ENCODE results near the gene CAMKK2.

CAMKK2 gene

DNA sequence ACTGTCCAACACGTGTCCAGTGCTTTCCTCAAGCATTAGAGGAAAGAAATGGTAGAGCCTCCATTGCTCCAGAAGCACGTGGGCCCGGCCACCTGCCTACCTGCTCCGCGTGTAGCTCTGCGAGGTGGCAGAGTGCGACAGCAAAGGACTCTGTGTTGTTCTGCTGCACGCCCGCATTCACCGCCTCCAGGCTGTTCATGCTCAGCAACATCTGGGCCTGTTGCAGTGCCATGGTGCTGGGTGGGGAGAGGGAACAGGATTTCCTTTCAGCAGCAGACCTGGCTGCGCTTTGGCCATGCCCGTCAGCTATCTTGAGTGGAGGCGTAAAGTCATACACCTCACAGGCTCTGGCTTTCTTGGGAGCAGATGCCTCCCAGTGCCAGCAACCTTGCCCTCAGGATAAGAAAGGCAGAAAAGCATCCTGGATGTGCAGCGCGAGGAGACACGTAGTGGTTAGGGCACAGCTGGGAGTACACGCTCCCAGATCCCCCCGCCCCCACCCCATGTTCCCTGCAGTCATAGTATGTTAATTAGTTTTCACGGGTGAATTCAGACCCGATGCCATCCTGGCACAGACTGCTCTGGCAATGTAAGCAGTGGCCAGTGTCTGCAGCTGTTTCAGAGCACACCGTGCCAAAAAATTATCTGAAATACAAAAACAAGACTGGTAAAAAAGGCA is 30.6 kb upstream of the CAMKK2 start:
- Histone ChIP-seq H3K27me3 (ENCODE audit: insufficient read depth, low read length, poor library complexity) (no peaks in the 10 kb centered on the region), H3K4me1 (ENCODE audit: insufficient read depth, low read length) (no peaks in the 10 kb centered on the region), H3K4me2 (ENCODE audit: insufficient read depth, low read length) (no peak overlapping the region), H2AFZ (ENCODE audit: low read depth, low read length) (no peak overlapping the region), H3K4me3 (ENCODE audit: low read depth in 1 of 2, low read length in 2 of 2) (no peak overlapping the region), H3K27ac (ENCODE audit: low read length) (no peak overlapping the region), H3K9me3 (ENCODE audit: insufficient read depth, low read length, severe bottlenecking) (no peaks in the 10 kb centered on the region), H3K79me2 (ENCODE audit: insufficient read depth, low read length) (no peaks in the 10 kb centered on the region), H3K9ac (ENCODE audit: low read depth, low read length) (no peak overlapping the region), H3K36me3 (ENCODE audit: insufficient read depth, low read length) (peaks cover 93% of the 10 kb centered on the region), H4K20me1 (ENCODE audit: insufficient read depth, low read length) (peaks cover 3% of the 10 kb centered on the region; the same call in 1 of the 2 replicates)
- TF ChIP-seq EZH2 (IDR thresholded peaks at IDR 0.05; ENCODE audit: borderline replicate concordance, low read depth, low read length, severe bottlenecking), result no peak
- TF ChIP-seq, protein P1, sequence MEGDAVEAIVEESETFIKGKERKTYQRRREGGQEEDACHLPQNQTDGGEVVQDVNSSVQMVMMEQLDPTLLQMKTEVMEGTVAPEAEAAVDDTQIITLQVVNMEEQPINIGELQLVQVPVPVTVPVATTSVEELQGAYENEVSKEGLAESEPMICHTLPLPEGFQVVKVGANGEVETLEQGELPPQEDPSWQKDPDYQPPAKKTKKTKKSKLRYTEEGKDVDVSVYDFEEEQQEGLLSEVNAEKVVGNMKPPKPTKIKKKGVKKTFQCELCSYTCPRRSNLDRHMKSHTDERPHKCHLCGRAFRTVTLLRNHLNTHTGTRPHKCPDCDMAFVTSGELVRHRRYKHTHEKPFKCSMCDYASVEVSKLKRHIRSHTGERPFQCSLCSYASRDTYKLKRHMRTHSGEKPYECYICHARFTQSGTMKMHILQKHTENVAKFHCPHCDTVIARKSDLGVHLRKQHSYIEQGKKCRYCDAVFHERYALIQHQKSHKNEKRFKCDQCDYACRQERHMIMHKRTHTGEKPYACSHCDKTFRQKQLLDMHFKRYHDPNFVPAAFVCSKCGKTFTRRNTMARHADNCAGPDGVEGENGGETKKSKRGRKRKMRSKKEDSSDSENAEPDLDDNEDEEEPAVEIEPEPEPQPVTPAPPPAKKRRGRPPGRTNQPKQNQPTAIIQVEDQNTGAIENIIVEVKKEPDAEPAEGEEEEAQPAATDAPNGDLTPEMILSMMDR (IDR thresholded peaks at IDR 0.05; ENCODE audit: borderline replicate concordance, extremely low read depth, low read length, poor library complexity, severe bottlenecking), result no peak
- ATAC-seq (ENCODE audit: insufficient read depth, low read depth) (no peak), DNase-seq (no peak)

DNA sequence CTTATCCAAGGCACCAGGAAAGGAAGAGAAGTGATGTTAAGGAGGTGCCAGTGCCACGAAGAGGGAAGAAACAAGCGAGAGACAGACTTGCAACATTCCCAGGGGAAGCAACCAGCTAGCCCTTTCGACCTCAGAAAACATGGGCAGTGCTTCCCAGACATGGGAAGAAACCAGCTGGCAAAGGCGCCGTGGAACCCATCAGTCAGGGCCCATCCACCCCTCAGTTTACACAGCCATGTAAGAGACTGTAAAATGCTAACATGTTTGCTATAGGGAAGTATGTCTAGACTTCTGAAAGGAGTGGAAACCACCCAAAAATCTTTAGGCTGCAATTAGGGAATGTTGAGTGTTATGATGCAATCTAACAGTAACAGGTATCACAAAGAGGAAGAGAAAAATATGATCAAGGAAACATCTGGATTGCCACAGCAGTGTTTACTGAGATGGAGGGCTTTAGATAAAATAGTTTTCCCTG is 29.4 kb upstream of the CAMKK2 start:
- H3K4me1 ChIP-seq (ENCODE audit: insufficient read depth, low read length), result no peaks in the 10 kb centered on the region
- no peak for ATAC-seq (ENCODE audit: insufficient read depth, low read depth)
- H3K27me3 ChIP-seq (ENCODE audit: insufficient read depth, low read length, poor library complexity), result no peaks in the 10 kb centered on the region
- no peak for DNase-seq
- H3K9me3 ChIP-seq (ENCODE audit: insufficient read depth, low read length, severe bottlenecking), result no peaks in the 10 kb centered on the region
- H3K4me3 ChIP-seq (ENCODE audit: low read depth in 1 of 2, low read length in 2 of 2), result no peak overlapping the region
- no peaks in the 10 kb centered on the region for H3K79me2 ChIP-seq (ENCODE audit: insufficient read depth, low read length)
- H4K20me1 ChIP-seq (ENCODE audit: insufficient read depth, low read length), result peaks cover 3% of the 10 kb centered on the region; the same call in 1 of the 2 replicates
- no peak overlapping the region for H3K27ac ChIP-seq (ENCODE audit: low read length)
- no peak overlapping the region for H3K9ac ChIP-seq (ENCODE audit: low read depth, low read length)
- no peak overlapping the region for H3K4me2 ChIP-seq (ENCODE audit: insufficient read depth, low read length)
- H3K36me3 ChIP-seq (ENCODE audit: insufficient read depth, low read length), result peaks cover 90% of the 10 kb centered on the region
- TF ChIP-seq, protein P1 (IDR thresholded peaks at IDR 0.05; ENCODE audit: borderline replicate concordance, extremely low read depth, low read length, poor library complexity, severe bottlenecking), result no peak
- TF ChIP-seq EZH2 (IDR thresholded peaks at IDR 0.05; ENCODE audit: borderline replicate concordance, low read depth, low read length, severe bottlenecking), result no peak
- H2AFZ ChIP-seq (ENCODE audit: low read depth, low read length), result no peak overlapping the region

DNA sequence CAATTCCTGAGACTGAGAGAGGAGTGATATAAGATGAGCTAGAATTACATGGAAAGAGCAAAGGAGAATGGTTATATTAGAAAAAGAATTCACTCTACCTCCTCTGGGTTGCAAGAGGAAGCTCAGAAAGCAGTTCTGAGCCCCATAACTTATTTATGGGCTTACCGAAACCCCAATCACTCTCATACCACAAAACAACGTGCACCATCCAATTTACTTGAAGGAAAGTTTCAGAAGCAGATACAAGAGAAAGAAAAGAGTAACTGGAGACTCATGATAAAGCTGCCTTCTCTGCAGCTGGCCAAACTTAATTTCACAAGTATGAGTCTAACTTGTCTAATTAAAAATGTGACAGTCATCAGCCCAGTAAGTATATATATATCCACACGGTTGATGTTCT is 27.4 kb upstream of the CAMKK2 start:
- no peak for TF ChIP-seq EZH2 (IDR thresholded peaks at IDR 0.05; ENCODE audit: borderline replicate concordance, low read depth, low read length, severe bottlenecking)
- TF ChIP-seq, protein P1 (IDR thresholded peaks at IDR 0.05; ENCODE audit: borderline replicate concordance, extremely low read depth, low read length, poor library complexity, severe bottlenecking), result no peak
- H3K9ac ChIP-seq (ENCODE audit: low read depth, low read length), result no peak overlapping the region
- peaks cover 3% of the 10 kb centered on the region; the same call in 1 of the 2 replicates for H4K20me1 ChIP-seq (ENCODE audit: insufficient read depth, low read length)
- H3K27me3 ChIP-seq (ENCODE audit: insufficient read depth, low read length, poor library complexity), result no peaks in the 10 kb centered on the region
- ATAC-seq (ENCODE audit: insufficient read depth, low read depth), result no peak
- no peak overlapping the region for H2AFZ ChIP-seq (ENCODE audit: low read depth, low read length)
- peaks cover 81% of the 10 kb centered on the region for H3K36me3 ChIP-seq (ENCODE audit: insufficient read depth, low read length)
- no peak overlapping the region for H3K4me2 ChIP-seq (ENCODE audit: insufficient read depth, low read length)
- no peak overlapping the region for H3K4me3 ChIP-seq (ENCODE audit: low read depth in 1 of 2, low read length in 2 of 2)
- no peak for DNase-seq
- H3K9me3 ChIP-seq (ENCODE audit: insufficient read depth, low read length, severe bottlenecking), result no peaks in the 10 kb centered on the region
- H3K27ac ChIP-seq (ENCODE audit: low read length), result no peak overlapping the region
- no peaks in the 10 kb centered on the region for H3K4me1 ChIP-seq (ENCODE audit: insufficient read depth, low read length)
- no peaks in the 10 kb centered on the region for H3K79me2 ChIP-seq (ENCODE audit: insufficient read depth, low read length)

Measured in DND-41 (cell line).